Calu3 (cell line): ENCODE measurements around the gene NSG2. TPM values are rescaled to one million over a fixed set of nuclear protein-coding genes. Genes with fewer than 3 reads are reported as not detected.

Experiments
- BruUV-seq: library from RNA; stranded (reverse); fragments of 400-500 nt; replicated peaks from 2 replicates; lab custom pipeline; 2021; lab: Mats Ljungman, UMichigan
- CTCF ChIA-PET: fragments of 300-600 bp; sonication (Branson Sonifier 250); formaldehyde crosslinking; loops from one replicate; lab custom pipeline; 2022; ENCODE audit warnings: antibody characterized with exemption; lab: Charles Lee
- DNase-seq: peaks from one replicate; pipeline ENCODE4 v3.0.0; 2022
- H3K27ac Mint-ChIP-seq: one replicate; pipeline ENCODE4 v1.8.0; 2022; ENCODE audit warnings: mixed read lengths; ENCODE audit not compliant: unreplicated experiment
- H3K27me3 Mint-ChIP-seq: one replicate; pipeline ENCODE4 v1.8.0; 2022; ENCODE audit warnings: mixed read lengths; ENCODE audit not compliant: unreplicated experiment
- H3K36me3 Mint-ChIP-seq: one replicate; pipeline ENCODE4 v1.8.0; 2022; ENCODE audit warnings: mild to moderate bottlenecking, moderate library complexity, mixed read lengths; ENCODE audit not compliant: insufficient read depth, unreplicated experiment
- H3K4me1 Mint-ChIP-seq: one replicate; pipeline ENCODE4 v1.8.0; 2022; ENCODE audit warnings: mild to moderate bottlenecking, low read depth, mixed read lengths; ENCODE audit not compliant: unreplicated experiment
- H3K4me3 Mint-ChIP-seq: one replicate; pipeline ENCODE4 v1.8.0; 2022; ENCODE audit warnings: mild to moderate bottlenecking, low read depth, moderate library complexity, mixed read lengths; ENCODE audit not compliant: unreplicated experiment
- H3K9me3 Mint-ChIP-seq: one replicate; pipeline ENCODE4 v1.8.0; 2022; ENCODE audit warnings: low read depth, mixed read lengths; ENCODE audit not compliant: unreplicated experiment
- intact Hi-C: fragments of 100-400 bp; cut with micrococcal nuclease; formaldehyde crosslinking; loops from one replicate; pipeline ENCODE4 v1.10.0; 2022; ENCODE audit not compliant: unreplicated experiment
- total RNA-seq: library from RNA; stranded (reverse); gene quantifications from 2 replicates; pipeline ENCODE4 v1.2.3, GENCODE V29; 2022
- TF ChIP-seq, protein P1 (sequence below): fragments of 200-600 bp; IDR thresholded peaks from one replicate; pipeline ENCODE4 v1.8.0; 2022; ENCODE audit warnings: antibody characterized with exemption; ENCODE audit not compliant: unreplicated experiment

The NSG2 gene
- total RNA-seq, 1 experiment from 2014 or later, result not detected

GRCh38 chr5:174109698-174110260, 64.3 kb downstream of the NSG2 start:
- no peaks in the 10 kb centered on the region for H3K9me3 Mint-ChIP-seq
- no peak overlapping the region for H3K27ac Mint-ChIP-seq
- CTCF ChIA-PET, result no interaction called here
- intact Hi-C loops, result no loop called here
- no peak for DNase-seq
- no peaks in the 10 kb centered on the region for H3K4me1 Mint-ChIP-seq
- H3K27me3 Mint-ChIP-seq, result peaks cover 70% of the 10 kb centered on the region
- TF ChIP-seq, protein P1, sequence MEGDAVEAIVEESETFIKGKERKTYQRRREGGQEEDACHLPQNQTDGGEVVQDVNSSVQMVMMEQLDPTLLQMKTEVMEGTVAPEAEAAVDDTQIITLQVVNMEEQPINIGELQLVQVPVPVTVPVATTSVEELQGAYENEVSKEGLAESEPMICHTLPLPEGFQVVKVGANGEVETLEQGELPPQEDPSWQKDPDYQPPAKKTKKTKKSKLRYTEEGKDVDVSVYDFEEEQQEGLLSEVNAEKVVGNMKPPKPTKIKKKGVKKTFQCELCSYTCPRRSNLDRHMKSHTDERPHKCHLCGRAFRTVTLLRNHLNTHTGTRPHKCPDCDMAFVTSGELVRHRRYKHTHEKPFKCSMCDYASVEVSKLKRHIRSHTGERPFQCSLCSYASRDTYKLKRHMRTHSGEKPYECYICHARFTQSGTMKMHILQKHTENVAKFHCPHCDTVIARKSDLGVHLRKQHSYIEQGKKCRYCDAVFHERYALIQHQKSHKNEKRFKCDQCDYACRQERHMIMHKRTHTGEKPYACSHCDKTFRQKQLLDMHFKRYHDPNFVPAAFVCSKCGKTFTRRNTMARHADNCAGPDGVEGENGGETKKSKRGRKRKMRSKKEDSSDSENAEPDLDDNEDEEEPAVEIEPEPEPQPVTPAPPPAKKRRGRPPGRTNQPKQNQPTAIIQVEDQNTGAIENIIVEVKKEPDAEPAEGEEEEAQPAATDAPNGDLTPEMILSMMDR, result no peak
- no TSS peak for BruUV-seq
- no peak overlapping the region for H3K4me3 Mint-ChIP-seq
- H3K36me3 Mint-ChIP-seq, result no peaks in the 10 kb centered on the region

DNA sequence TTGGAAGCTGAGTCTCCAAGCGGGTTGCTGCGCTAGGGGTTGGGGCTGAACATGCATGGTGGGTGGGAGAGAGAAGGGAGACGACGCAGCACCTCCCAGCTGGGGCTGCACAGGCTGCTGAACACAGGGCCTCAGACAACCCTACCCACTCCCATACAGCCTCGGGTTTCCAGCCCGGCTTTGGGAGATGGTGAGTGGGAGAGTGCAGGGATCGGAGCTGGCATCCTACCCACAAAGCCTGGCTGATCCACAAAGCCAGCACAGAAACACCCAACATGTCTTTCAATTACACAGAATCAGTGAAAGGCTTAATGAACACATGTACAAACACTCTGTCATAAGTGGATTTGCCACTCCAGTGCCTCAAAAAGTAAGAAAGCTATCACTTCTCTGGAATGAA, 64.8 kb downstream of the NSG2 start:
- Mint-ChIP-seq H3K4me1 (no peaks in the 10 kb centered on the region), H3K4me3 (no peak overlapping the region), H3K36me3 (no peaks in the 10 kb centered on the region), H3K27me3 (peaks cover 75% of the 10 kb centered on the region), H3K9me3 (no peaks in the 10 kb centered on the region), H3K27ac (no peak overlapping the region)
- CTCF ChIA-PET, result no interaction called here
- TF ChIP-seq, protein P1, result no peak
- BruUV-seq, result no TSS peak
- no peak for DNase-seq
- intact Hi-C loops, result no loop called here

DNA sequence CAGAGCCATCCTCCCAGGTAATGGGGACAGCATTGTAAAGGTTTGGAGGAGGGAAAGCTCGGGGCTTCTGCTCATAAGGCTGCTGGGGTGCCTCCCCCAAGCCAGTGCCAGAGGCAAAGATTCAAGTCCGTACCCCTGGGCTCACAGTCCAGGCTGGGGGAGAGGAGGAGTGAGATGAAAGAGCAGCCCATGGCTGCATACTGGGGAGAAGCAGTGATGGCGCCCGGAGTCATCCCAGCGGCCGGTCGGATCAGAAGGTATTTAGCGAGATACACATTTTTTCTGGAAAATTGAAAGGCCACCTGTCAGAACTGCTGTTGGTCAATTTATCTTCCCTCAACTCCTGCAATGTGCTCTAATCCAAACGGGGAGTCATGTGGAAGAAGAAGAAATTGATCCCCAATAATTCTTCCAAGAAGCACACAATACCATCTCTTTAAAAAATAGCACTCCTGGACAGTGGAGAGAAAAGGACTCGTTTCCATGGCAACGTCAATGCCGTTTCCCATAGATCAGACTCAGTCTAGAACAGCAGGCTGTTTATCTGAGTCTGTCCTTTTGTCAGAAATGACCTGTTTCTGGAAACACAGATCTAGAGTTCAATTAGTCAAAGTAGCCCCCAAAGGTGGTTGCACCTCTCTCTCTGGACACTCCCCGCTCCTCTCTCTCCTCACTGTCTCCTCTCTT, 65.9 kb downstream of the NSG2 start:
- H3K36me3 Mint-ChIP-seq, result no peaks in the 10 kb centered on the region
- H3K4me1 Mint-ChIP-seq, result no peaks in the 10 kb centered on the region
- no peak overlapping the region for H3K4me3 Mint-ChIP-seq
- peaks cover 87% of the 10 kb centered on the region for H3K27me3 Mint-ChIP-seq
- H3K9me3 Mint-ChIP-seq, result no peaks in the 10 kb centered on the region
- DNase-seq, result no peak
- TF ChIP-seq, protein P1, result no peak
- no peak overlapping the region for H3K27ac Mint-ChIP-seq
- intact Hi-C loops, result no loop called here
- CTCF ChIA-PET, result no interaction called here
- no TSS peak for BruUV-seq

DNA sequence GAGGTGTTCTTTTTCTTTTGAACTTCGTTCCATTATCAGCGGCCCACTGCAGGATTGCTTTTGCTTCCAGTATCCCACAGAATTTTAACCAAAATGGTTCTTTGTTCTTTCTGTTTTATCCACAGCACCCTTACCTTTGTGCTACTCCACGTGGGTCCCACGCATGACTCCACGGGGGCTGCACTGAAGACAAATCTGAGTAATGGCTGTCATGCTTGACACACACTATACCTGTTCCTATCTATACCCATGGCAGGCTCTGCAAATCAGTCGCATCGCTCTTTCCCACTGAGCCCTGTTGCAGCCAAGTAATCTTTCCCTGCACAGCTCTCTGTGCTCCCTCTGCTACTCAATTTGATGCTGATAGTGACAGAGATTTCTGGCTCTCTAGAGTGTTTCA, 69.7 kb downstream of the NSG2 start:
- Mint-ChIP-seq H3K9me3 (no peaks in the 10 kb centered on the region), H3K36me3 (no peaks in the 10 kb centered on the region), H3K4me3 (no peak overlapping the region), H3K4me1 (no peaks in the 10 kb centered on the region), H3K27ac (no peak overlapping the region), H3K27me3 (peaks cover 83% of the 10 kb centered on the region)
- TF ChIP-seq, protein P1, result no peak
- no peak for DNase-seq
- BruUV-seq, result no TSS peak
- CTCF ChIA-PET, result no interaction called here
- intact Hi-C loops, result no loop called here
